GM10266 (cell line): ENCODE measurements around the gene NCSTN.

Source experiments
- DNase-seq: peaks from one replicate; pipeline ENCODE4 v3.0.0; 2012; ENCODE audit errors: extremely low spot score
- CTCF ChIP-seq: IDR thresholded peaks from 2 replicates; pipeline ENCODE4 v1.5.1; 2012; ENCODE audit warnings: mild to moderate bottlenecking, low read depth; ENCODE audit not compliant: control insufficient read depth, insufficient read depth; ENCODE audit errors: missing control alignments

Gene NCSTN

GRCh38 chr1:160309571-160309970, 33.6 kb upstream of the NCSTN start:
- DNase-seq = no peak
- TF ChIP-seq CTCF = no peak

- no peak for DNase-seq
- no peak for TF ChIP-seq CTCF
Observed at GRCh38 chr1:160315359-160315758, 27.8 kb upstream of the NCSTN start.

- no peak for DNase-seq
- no peak for TF ChIP-seq CTCF
Observed at GRCh38 chr1:160322831-160323230, 20.4 kb upstream of the NCSTN start.

GRCh38 chr1:160325252-160325651, 17.9 kb upstream of the NCSTN start:
- no peak for DNase-seq
- no peak for TF ChIP-seq CTCF

GRCh38 chr1:160326418-160326817, 16.8 kb upstream of the NCSTN start:
- no peak for TF ChIP-seq CTCF
- no peak for DNase-seq

GRCh38 chr1:160328184-160328583, 15.0 kb upstream of the NCSTN start:
- no peak for DNase-seq

GRCh38 chr1:160330119-160330518, 13.1 kb upstream of the NCSTN start:
- no peak for DNase-seq
- no peak for TF ChIP-seq CTCF

More at GRCh38 chr1:160328184-160328583, 15.0 kb upstream of the NCSTN start:
- TF ChIP-seq CTCF = no peak
